Measurements from ENCODE around the gene SEL1L. TPM values are rescaled to one million over a fixed set of nuclear protein-coding genes. Genes with fewer than 3 reads are reported as not detected.

The SEL1L gene
- total RNA-seq, 2 experiments from 2014 or later, result 58.3 to 185 TPM

DNA sequence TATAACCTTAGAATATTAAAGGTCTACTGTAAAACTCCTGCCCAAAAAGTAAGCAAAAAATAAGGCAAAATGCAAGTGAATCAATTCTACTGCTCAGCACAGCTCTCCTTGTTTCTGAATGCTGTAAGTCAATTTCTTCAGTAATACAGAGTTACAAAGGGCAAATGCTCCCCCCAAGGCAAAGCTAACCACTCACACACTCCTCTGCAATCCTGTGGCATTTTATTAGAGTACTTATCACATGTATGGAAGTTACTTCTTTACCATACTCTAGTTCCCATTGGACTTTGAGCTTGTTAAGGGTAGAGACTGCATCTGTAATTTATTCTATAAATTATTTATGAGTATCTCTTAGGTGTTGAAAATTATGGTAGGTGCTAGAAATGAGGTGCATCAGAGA lies 27.2 kb downstream of the SEL1L start:
- Histone ChIP-seq H3K36me3 (ENCODE audit: insufficient read depth, low read length) (peaks cover 88% of the 10 kb centered on the region), H2AFZ (ENCODE audit: low read length) (no peak overlapping the region), H3K4me1 (ENCODE audit: insufficient read depth, low read length, poor library complexity, severe bottlenecking) (no peaks in the 10 kb centered on the region), H3K9me3 (ENCODE audit: low read length) (no peaks in the 10 kb centered on the region), H3K4me2 (ENCODE audit: low read length) (no peak overlapping the region), H3K27ac (ENCODE audit: low read depth, low read length, poor library complexity, severe bottlenecking) (no peak overlapping the region), H3K9me2 (ENCODE audit: insufficient read depth, low read length) (no peaks in the 10 kb centered on the region), H3K79me2 (ENCODE audit: insufficient read depth, low read depth, low read length) (no peaks in the 10 kb centered on the region), H3K4me3 (ENCODE audit: low read depth, low read length, poor library complexity, severe bottlenecking) (no peak overlapping the region), H4K20me1 (ENCODE audit: insufficient read depth, low read length) (no peaks in the 10 kb centered on the region)
- POLR2A ChIA-PET, result interaction anchor here (1.1 to 2.5 kb wide), 3 partner anchors 17 to 51 kb away, joined by 3 to 10 read pairs (median 8); no protein-coding TSS in a partner anchor
- BruUV-seq (replicated peaks), result no TSS peak
- TF ChIP-seq, protein P1, sequence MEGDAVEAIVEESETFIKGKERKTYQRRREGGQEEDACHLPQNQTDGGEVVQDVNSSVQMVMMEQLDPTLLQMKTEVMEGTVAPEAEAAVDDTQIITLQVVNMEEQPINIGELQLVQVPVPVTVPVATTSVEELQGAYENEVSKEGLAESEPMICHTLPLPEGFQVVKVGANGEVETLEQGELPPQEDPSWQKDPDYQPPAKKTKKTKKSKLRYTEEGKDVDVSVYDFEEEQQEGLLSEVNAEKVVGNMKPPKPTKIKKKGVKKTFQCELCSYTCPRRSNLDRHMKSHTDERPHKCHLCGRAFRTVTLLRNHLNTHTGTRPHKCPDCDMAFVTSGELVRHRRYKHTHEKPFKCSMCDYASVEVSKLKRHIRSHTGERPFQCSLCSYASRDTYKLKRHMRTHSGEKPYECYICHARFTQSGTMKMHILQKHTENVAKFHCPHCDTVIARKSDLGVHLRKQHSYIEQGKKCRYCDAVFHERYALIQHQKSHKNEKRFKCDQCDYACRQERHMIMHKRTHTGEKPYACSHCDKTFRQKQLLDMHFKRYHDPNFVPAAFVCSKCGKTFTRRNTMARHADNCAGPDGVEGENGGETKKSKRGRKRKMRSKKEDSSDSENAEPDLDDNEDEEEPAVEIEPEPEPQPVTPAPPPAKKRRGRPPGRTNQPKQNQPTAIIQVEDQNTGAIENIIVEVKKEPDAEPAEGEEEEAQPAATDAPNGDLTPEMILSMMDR (conservative IDR thresholded peaks at IDR 0.05; ENCODE audit: low read length), result no peak
- no peak for TF ChIP-seq EZH2phosphoT487 (IDR thresholded peaks at IDR 0.05; ENCODE audit: borderline replicate concordance, low read depth, low read length)
- DNase-seq (ENCODE audit: low spot score), result no peak
- CTCF ChIA-PET (ENCODE audit: unreplicated experiment), result no interaction called here
- intact Hi-C loops (cut with micrococcal nuclease; ENCODE audit: unreplicated experiment), result no loop called here

DNA sequence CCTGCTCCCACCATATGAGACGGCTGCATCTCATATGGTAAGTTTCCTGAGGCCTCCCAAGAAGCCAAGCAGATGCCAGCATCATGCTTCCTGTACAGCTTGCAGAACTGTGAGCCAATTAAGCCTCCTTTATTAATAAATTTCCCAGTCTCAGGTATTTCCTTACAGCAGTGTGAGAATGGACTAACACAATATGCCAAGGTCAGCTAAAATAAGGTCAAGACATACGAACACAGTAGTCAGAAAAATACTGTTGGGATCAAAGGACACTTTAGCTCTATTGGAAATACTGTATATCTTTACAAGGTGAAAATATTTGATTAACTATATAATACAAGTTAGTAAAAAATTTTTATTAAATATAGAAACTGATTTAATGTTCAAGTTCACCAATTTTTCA lies 28.8 kb downstream of the SEL1L start:
- no peaks in the 10 kb centered on the region for H3K79me2 ChIP-seq (ENCODE audit: insufficient read depth, low read depth, low read length)
- ChIA-PET CTCF (ENCODE audit: unreplicated experiment) (no interaction called here), POLR2A (interaction anchor here (0.7 kb wide), 1 partner anchor 17 kb away, joined by 3 read pairs; no protein-coding TSS in a partner anchor)
- H2AFZ ChIP-seq (ENCODE audit: low read length), result no peak overlapping the region
- no peaks in the 10 kb centered on the region for H3K9me2 ChIP-seq (ENCODE audit: insufficient read depth, low read length)
- TF ChIP-seq, protein P1 (conservative IDR thresholded peaks at IDR 0.05; ENCODE audit: low read length), result no peak
- TF ChIP-seq EZH2phosphoT487 (IDR thresholded peaks at IDR 0.05; ENCODE audit: borderline replicate concordance, low read depth, low read length), result no peak
- no peak overlapping the region for H3K4me2 ChIP-seq (ENCODE audit: low read length)
- no peak overlapping the region for H3K4me3 ChIP-seq (ENCODE audit: low read depth, low read length, poor library complexity, severe bottlenecking)
- BruUV-seq (replicated peaks), result no TSS peak
- no peaks in the 10 kb centered on the region for H4K20me1 ChIP-seq (ENCODE audit: insufficient read depth, low read length)
- peaks cover 98% of the 10 kb centered on the region for H3K36me3 ChIP-seq (ENCODE audit: insufficient read depth, low read length)
- intact Hi-C loops (cut with micrococcal nuclease; ENCODE audit: unreplicated experiment), result no loop called here
- no peaks in the 10 kb centered on the region for H3K9me3 ChIP-seq (ENCODE audit: low read length)
- no peaks in the 10 kb centered on the region for H3K4me1 ChIP-seq (ENCODE audit: insufficient read depth, low read length, poor library complexity, severe bottlenecking)
- H3K27ac ChIP-seq (ENCODE audit: low read depth, low read length, poor library complexity, severe bottlenecking), result no peak overlapping the region
- DNase-seq (ENCODE audit: low spot score), result no peak

DNA sequence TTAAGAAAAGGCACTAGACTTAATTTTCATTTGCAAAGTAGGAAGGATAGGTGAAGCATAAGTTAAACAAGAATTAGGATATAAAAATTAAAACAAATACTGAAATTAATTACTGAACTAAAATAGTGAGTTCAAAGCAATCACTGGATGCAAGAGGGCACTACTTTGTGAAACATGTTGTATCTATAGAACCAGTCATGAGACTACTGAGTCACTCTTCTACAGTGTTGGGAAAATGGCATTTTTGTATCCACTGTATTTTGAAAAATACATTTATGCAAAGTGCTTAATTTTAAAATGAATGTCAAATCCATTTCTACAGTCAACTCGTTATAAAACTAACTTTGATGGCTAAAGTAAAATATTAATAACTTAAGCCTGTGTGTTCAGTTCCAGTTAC lies 47.9 kb downstream of the SEL1L start:
- no peaks in the 10 kb centered on the region for H3K79me2 ChIP-seq (ENCODE audit: insufficient read depth, low read depth, low read length)
- POLR2A ChIA-PET, result interaction anchor here (0.8 to 5.1 kb wide), 6 partner anchors 11 to 40 kb away, joined by 3 to 22 read pairs (median 10); no protein-coding TSS in a partner anchor
- H3K27ac ChIP-seq (ENCODE audit: low read depth, low read length, poor library complexity, severe bottlenecking), result no peak overlapping the region
- H3K4me3 ChIP-seq (ENCODE audit: low read depth, low read length, poor library complexity, severe bottlenecking), result no peak overlapping the region
- H3K9me3 ChIP-seq (ENCODE audit: low read length), result no peaks in the 10 kb centered on the region
- intact Hi-C loops (cut with micrococcal nuclease; ENCODE audit: unreplicated experiment), result loop anchor here (5.0 kb wide), 1 partner anchor 37 kb away; no protein-coding TSS in a partner anchor
- BruUV-seq (replicated peaks), result no TSS peak
- H3K9me2 ChIP-seq (ENCODE audit: insufficient read depth, low read length), result no peaks in the 10 kb centered on the region
- H3K4me2 ChIP-seq (ENCODE audit: low read length), result no peak overlapping the region
- no peaks in the 10 kb centered on the region for H4K20me1 ChIP-seq (ENCODE audit: insufficient read depth, low read length)
- no peaks in the 10 kb centered on the region for H3K4me1 ChIP-seq (ENCODE audit: insufficient read depth, low read length, poor library complexity, severe bottlenecking)
- TF ChIP-seq, protein P1 (conservative IDR thresholded peaks at IDR 0.05; ENCODE audit: low read length), result no peak
- TF ChIP-seq EZH2phosphoT487 (IDR thresholded peaks at IDR 0.05; ENCODE audit: borderline replicate concordance, low read depth, low read length), result no peak
- no peak for DNase-seq (ENCODE audit: low spot score)
- CTCF ChIA-PET (ENCODE audit: unreplicated experiment), result no interaction called here
- peaks cover 99% of the 10 kb centered on the region for H3K36me3 ChIP-seq (ENCODE audit: insufficient read depth, low read length)
- no peak overlapping the region for H2AFZ ChIP-seq (ENCODE audit: low read length)
